Testis (tissue), 3 donors: ENCODE measurements around the gene SH3YL1. TPM values are rescaled to one million over a fixed set of nuclear protein-coding genes. Genes with fewer than 3 reads are reported as not detected.

Experiments used
- DNase-seq: peaks from one replicate; pipeline ENCODE4 v3.0.0-alpha.2; 2019
- H3K27ac ChIP-seq, 2 donors: fragments of 200-600 bp; sonication (generic); one replicate each; pipeline ENCODE4 v1.5.1; 2019
- H3K27me3 ChIP-seq: fragments of 200-600 bp; sonication (generic); one replicate; pipeline ENCODE4 v1.5.1; 2019
- H3K36me3 ChIP-seq: fragments of 200-600 bp; sonication (generic); one replicate; pipeline ENCODE4 v1.5.1; 2017; ENCODE audit warnings: low read depth; ENCODE audit errors: missing control alignments
- H3K4me1 ChIP-seq: fragments of 200-600 bp; sonication (generic); one replicate; pipeline ENCODE4 v1.5.1; 2019
- H3K4me3 ChIP-seq, 2 donors: fragments of 200-600 bp; sonication (generic); one replicate each; pipeline ENCODE4 v1.5.1; 2017 to 2019
- H3K9me3 ChIP-seq: fragments of 200-600 bp; sonication (generic); one replicate; pipeline ENCODE4 v1.5.1; 2017
- POLR2A ChIP-seq: fragments of 450-650 bp; IDR thresholded peaks from one replicate; pipeline ENCODE4 v1.6.1; 2017; ENCODE audit warnings: antibody characterized with exemption, mild to moderate bottlenecking, moderate library complexity
- WGBS, 2 donors: methylation state at CpG; one replicate each; pipeline ENCODE4 v1.1.5; 2018; 5-methylcytosine and 5-hydroxymethylcytosine counted together
- intact Hi-C: fragments of 100-400 bp; cut with DNase I; formaldehyde crosslinking; loops from one replicate; pipeline ENCODE4 v1.15.1; 2023; ENCODE audit warnings: low total_unique reads
- polyA plus RNA-seq: library from polyadenylated mRNA; stranded (reverse); fragments of 350-450 nt; fragmentation: Illumina TruSeq; extraction: RNeasy Lipid Tissue Mini Kit (QIAGEN cat#74804); gene quantifications from one replicate; pipeline ENCODE4 v1.2.3, GENCODE V29; 2014; ENCODE audit warnings: low read depth, low replicate concordance; ENCODE audit not compliant: insufficient read depth
- total RNA-seq, 2 donors: library from RNA; depleted of rRNA; stranded (reverse); fragments of >200 nt; gene quantifications; one replicate each; pipeline ENCODE4 v1.2.3, GENCODE V29; 2016
- TF ChIP-seq, protein P1 (sequence below), 3 experiments: fragments of 450-650 bp in 2 of 3; fragments of 200-600 bp in 1 of 3; sonication (generic) in 1 of 3; IDR thresholded peaks; one replicate each; pipeline ENCODE4 v1.5.1; 2016 to 2019; ENCODE audit warnings: antibody characterized with exemption in 3 of 3, mild to moderate bottlenecking in 2 of 3, moderate library complexity in 1 of 3

The SH3YL1 gene
- total and polyA plus RNA-seq, 3 donors from 2014 or later = 55.0 to 92.3 (median 73.7) TPM

DNA sequence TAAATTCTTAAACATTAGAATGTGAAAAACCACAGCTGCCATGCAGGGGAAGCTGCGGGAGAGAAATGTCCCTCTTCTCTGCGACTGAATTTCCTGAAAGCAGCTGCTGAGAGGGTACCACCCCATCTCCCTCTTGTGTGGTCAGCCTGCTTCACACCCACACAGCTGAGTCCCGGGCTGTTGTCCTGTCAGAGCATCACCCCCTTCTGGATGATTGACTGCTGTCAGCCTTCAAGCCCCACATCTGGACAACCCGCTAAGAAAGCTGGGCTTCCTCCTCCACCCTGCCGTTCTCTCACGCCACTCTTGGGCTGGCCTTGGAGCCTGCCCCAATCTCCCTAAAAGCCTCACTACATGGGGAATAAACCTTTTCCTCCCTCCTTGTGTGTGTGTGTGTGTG lies 26.0 kb downstream of the SH3YL1 start:
- TF ChIP-seq POLR2A = no peak
- TF ChIP-seq, protein P1, sequence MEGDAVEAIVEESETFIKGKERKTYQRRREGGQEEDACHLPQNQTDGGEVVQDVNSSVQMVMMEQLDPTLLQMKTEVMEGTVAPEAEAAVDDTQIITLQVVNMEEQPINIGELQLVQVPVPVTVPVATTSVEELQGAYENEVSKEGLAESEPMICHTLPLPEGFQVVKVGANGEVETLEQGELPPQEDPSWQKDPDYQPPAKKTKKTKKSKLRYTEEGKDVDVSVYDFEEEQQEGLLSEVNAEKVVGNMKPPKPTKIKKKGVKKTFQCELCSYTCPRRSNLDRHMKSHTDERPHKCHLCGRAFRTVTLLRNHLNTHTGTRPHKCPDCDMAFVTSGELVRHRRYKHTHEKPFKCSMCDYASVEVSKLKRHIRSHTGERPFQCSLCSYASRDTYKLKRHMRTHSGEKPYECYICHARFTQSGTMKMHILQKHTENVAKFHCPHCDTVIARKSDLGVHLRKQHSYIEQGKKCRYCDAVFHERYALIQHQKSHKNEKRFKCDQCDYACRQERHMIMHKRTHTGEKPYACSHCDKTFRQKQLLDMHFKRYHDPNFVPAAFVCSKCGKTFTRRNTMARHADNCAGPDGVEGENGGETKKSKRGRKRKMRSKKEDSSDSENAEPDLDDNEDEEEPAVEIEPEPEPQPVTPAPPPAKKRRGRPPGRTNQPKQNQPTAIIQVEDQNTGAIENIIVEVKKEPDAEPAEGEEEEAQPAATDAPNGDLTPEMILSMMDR (IDR thresholded peaks at IDR 0.05) = no peak
- whole genome bisulfite sequencing, 2 donors = 59 to 68% methylated on average over 6 of the region's 6 CpGs
- peaks cover 13% of the 10 kb centered on the region for H3K4me1 ChIP-seq
- H3K36me3 ChIP-seq = no peaks in the 10 kb centered on the region
- H3K9me3 ChIP-seq = no peaks in the 10 kb centered on the region
- H3K4me3 ChIP-seq = no peak overlapping the region
- H3K27ac ChIP-seq = peak overlapping the region in 1 of 2 donors; percentile 64
- intact Hi-C loops = no loop called here
- no peak for DNase-seq
- H3K27me3 ChIP-seq = no peaks in the 10 kb centered on the region

DNA sequence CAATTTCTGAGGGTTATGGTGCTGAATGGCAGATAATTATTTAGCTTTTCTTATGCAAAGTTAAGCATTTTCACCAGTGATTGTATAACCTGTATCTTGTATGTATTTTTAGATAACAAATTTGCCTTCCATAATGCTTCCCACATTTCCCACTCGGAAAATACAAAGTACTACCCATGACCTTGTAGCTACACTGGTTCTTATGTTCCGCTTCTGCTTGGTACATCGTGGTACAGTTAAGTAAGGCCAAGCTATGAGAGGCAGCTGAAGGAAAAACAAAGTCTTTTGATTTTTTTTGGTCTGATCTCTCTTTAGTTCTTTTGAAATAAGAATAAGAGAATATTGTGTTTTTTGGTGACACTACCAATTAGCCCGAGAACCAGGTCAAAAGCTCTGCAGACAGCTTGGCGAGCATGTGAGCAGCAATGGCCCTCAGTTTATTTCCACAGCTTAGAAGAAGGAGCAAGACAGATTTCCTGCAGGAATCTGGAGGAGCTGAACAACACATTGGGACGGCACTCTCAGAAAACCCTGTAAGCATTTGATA lies 26.8 kb downstream of the SH3YL1 start:
- Histone ChIP-seq H3K36me3 (no peaks in the 10 kb centered on the region), H3K27me3 (no peaks in the 10 kb centered on the region), H3K9me3 (no peaks in the 10 kb centered on the region), H3K4me3 (no peak overlapping the region), H3K4me1 (peaks cover 13% of the 10 kb centered on the region), H3K27ac (no peak overlapping the region)
- TF ChIP-seq, protein P1 (IDR thresholded peaks at IDR 0.05) = no peak
- TF ChIP-seq POLR2A = no peak
- DNase-seq = no peak
- 59 to 61% methylated on average over 6 of the region's 6 CpGs for WGBS, 2 donors
- intact Hi-C loops = no loop called here

DNA sequence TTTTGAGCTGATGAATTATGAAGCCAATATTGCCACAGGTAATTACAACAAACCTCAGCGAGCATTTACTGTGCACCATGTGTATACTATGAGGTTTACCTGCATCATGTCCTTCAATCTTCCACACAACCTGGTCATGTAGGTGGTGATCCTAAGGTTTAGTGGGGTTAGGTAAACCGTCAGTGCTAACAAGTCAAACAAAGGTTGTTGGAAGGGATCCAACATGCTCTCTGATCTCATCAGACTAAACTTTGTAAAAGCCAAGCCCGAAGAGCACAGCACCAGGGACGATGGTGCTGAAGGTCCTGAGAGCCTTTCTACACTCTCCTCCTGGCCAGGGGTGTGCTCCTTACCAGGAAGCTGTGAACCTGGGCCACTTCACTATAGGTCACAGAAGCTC lies 29.4 kb downstream of the SH3YL1 start:
- intact Hi-C loops = no loop called here

DNA sequence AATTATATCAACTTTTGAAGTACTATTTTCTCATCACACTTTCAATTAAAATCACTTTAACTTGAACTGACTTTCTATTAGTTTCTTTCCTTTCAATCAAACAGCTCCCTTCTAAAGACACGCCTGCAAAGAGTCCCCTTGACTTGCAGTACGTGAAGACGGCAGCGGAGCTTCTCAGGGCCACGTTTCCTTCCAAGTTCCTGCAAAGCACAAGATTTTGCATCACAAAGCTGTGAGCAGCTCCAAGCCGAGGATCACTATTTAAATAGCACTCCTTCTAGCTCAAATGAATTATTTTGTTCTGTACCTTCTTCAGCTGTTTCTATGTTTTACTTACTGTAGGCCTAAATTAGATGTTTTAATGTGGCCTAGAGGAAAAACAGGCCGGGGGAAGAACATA lies 30.8 kb downstream of the SH3YL1 start:
- intact Hi-C loops = no loop called here
- no peak overlapping the region for H3K4me3 ChIP-seq
- WGBS, 2 donors = 80 to 87% methylated on average over 7 of the region's 7 CpGs
- H3K9me3 ChIP-seq = no peaks in the 10 kb centered on the region
- H3K36me3 ChIP-seq = no peaks in the 10 kb centered on the region
- TF ChIP-seq, protein P1 (IDR thresholded peaks at IDR 0.05) = no peak
- no peak overlapping the region for H3K27ac ChIP-seq
- no peak for DNase-seq
- peaks cover 8% of the 10 kb centered on the region for H3K4me1 ChIP-seq
- H3K27me3 ChIP-seq = no peaks in the 10 kb centered on the region

More for the DNA sequence above, 29.4 kb downstream of the SH3YL1 start:
- Histone ChIP-seq H3K4me1 (peaks cover 19% of the 10 kb centered on the region), H3K4me3 (no peak overlapping the region), H3K27me3 (no peaks in the 10 kb centered on the region), H3K9me3 (no peaks in the 10 kb centered on the region), H3K36me3 (no peaks in the 10 kb centered on the region), H3K27ac (no peak overlapping the region)
- no peak for DNase-seq
- 82 to 96% methylated on average over 4 of the region's 4 CpGs for WGBS, 2 donors
- TF ChIP-seq, protein P1 (IDR thresholded peaks at IDR 0.05) = no peak
- TF ChIP-seq POLR2A = no peak

DNA sequence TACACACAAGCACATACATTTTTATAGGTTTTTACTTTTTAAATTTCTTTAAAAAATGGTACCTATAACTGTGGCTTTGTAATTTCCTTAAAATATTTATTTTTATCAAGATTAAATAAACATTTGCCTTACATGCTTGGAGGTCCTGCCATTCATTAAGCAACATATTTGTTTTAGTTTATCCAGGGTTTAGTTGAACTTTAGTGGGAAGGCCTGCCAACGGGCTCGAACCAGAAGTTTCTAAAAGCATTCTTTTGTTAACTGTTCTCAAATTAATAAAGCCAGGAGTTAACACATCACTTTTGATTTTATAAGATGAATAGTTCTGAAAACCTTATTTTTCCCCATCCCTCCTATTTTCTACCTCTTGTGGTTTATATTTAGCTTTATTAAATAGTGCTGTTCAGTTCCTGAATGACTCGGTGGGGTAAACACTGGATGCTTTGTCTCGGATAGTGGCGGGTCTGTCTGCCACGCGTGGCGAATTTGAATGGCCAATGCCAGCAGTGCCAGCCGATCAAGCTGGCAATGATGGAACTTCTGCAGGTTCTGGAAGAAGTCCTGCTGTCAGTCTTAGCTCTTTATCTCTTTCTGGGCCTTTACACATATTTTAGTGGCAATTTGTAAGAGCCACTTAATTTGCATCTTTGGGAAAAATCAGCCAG lies 32.2 kb downstream of the SH3YL1 start:
- TF ChIP-seq, protein P1 (IDR thresholded peaks at IDR 0.05) = no peak
- TF ChIP-seq POLR2A = no peak
- DNase-seq = no peak
- H3K36me3 ChIP-seq = no peaks in the 10 kb centered on the region
- intact Hi-C loops = no loop called here
- no peak overlapping the region for H3K4me3 ChIP-seq
- 84 to 90% methylated on average over 9 of the region's 9 CpGs for WGBS, 2 donors
- H3K4me1 ChIP-seq = peaks cover 6% of the 10 kb centered on the region
- H3K27me3 ChIP-seq = no peaks in the 10 kb centered on the region
- H3K9me3 ChIP-seq = no peaks in the 10 kb centered on the region
- H3K27ac ChIP-seq = peak overlapping the region in 1 of 2 donors; percentile 74
